HepG2 (cell line): Measurements from ENCODE around the gene RAMP1. TPM values are rescaled to one million over a fixed set of nuclear protein-coding genes. Genes with fewer than 3 reads are reported as not detected.

ENCODE experiments used
- ATAC-seq: fragments of 200-7000 bp; cut with Tn5 transposase; 3 replicates; pipeline ENCODE4 v1.9.1; 2020; ENCODE audit warnings: mild to moderate bottlenecking, moderate library complexity
- BruUV-seq: library from RNA; stranded (reverse); fragments of 400-500 nt; replicated peaks from 2 replicates; lab custom pipeline; 2021; lab: Mats Ljungman, UMichigan
- CTCF ChIA-PET: fragments of 300-600 bp; formaldehyde crosslinking; extraction: SDS; loops from one replicate; lab custom pipeline; 2021; ENCODE audit warnings: low total read pairs, inconsistent platforms, low intra/inter-chr PET ratio; lab: Yijun Ruan, JAX
- POLR2A ChIA-PET: fragments of 350-600 bp; sonication (Branson Sonifier 250); formaldehyde crosslinking; loops from one replicate; lab custom pipeline; 2020; ENCODE audit warnings: antibody characterized with exemption, inconsistent platforms; lab: Yijun Ruan, JAX
- DNase-seq: peaks from one replicate; pipeline ENCODE4 v3.0.0-alpha.2; 2015; ENCODE audit warnings: low spot score
- FAIRE-seq: peaks from 3 replicates; lab custom pipeline; 2011; peaks lifted over from hg19 to GRCh38; lab: Jason Lieb, UNC
- H2AFZ ChIP-seq: one replicate; pipeline ENCODE4 v1.6.1; 2011; ENCODE audit warnings: low read length, inconsistent platforms
- H3K27ac ChIP-seq: fragments of 300-600 bp; 3 replicates; pipeline ENCODE4 v1.8.0; 2011; ENCODE audit warnings: mixed run types, mild to moderate bottlenecking, mixed read lengths, low read length, inconsistent platforms; ENCODE audit not compliant: insufficient read depth; ENCODE audit errors: extremely low read length
- H3K27me3 ChIP-seq, 2 experiments: fragments of 200-600 bp in 1 of 2; 2 replicates in 1 of 2; 3 replicates in 1 of 2; pipeline versions ENCODE4 v1.6.0 to v1.8.0; 2011; ENCODE audit warnings: low read length in 2 of 2, mild to moderate bottlenecking in 2 of 2, moderate library complexity in 2 of 2, inconsistent platforms in 1 of 2; ENCODE audit not compliant: insufficient read depth in 2 of 2, control insufficient read depth in 1 of 2
- H3K36me3 ChIP-seq, 2 experiments: fragments of 200-600 bp in 1 of 2; replicated peaks in 1 of 2; 2 replicates in 1 of 2; 3 replicates in 1 of 2; pipeline versions ENCODE4 v1.5.1 to v1.8.0; 2011; ENCODE audit warnings: low read length in 2 of 2, inconsistent platforms in 1 of 2; ENCODE audit not compliant: insufficient read depth in 2 of 2, control insufficient read depth in 1 of 2
- H3K4me1 ChIP-seq: 2 replicates; pipeline ENCODE4 v1.5.1; 2012; ENCODE audit warnings: low read length, inconsistent platforms; ENCODE audit not compliant: insufficient read depth
- H3K4me2 ChIP-seq: 2 replicates; pipeline ENCODE4 v1.6.0; 2011; ENCODE audit warnings: low read depth, low read length, inconsistent platforms
- H3K4me3 ChIP-seq, 3 experiments: fragments of 200-600 bp in 1 of 3; sonication (generic), shearing (Covaris generic) in 1 of 3; replicated peaks in 1 of 3; 2 replicates each; pipeline ENCODE4 v1.5.1; 2011 to 2016; ENCODE audit warnings: low read length in 3 of 3, inconsistent platforms in 2 of 3, low read depth in 2 of 3, mild to moderate bottlenecking in 2 of 3, control low read depth in 1 of 3, mixed read lengths in 1 of 3; ENCODE audit not compliant: insufficient read depth in 1 of 3
- H3K79me2 ChIP-seq: one replicate; pipeline ENCODE4 v1.6.1; 2011; ENCODE audit warnings: low read length, inconsistent platforms; ENCODE audit not compliant: insufficient read depth
- H3K9ac ChIP-seq: 2 replicates; pipeline ENCODE4 v1.6.0; 2011; ENCODE audit warnings: mild to moderate bottlenecking, low read depth, low read length, inconsistent platforms; ENCODE audit not compliant: insufficient read depth
- H3K9me3 ChIP-seq: 2 replicates; pipeline ENCODE4 v1.5.1; 2012; ENCODE audit warnings: mild to moderate bottlenecking, low read length
- H4K20me1 ChIP-seq: 2 replicates; pipeline ENCODE4 v1.6.0; 2011; ENCODE audit warnings: inconsistent platforms, mild to moderate bottlenecking, low read length, moderate library complexity; ENCODE audit not compliant: insufficient read depth
- ATF4 ChIP-seq, 2 experiments: fragments of 450-650 bp in 1 of 2; sonication (generic) in 1 of 2; formaldehyde crosslinking; IDR thresholded peaks; 2 replicates each; pipeline versions ENCODE4 v1.5.0 to v1.8.0; 2020 to 2022; ENCODE audit warnings: mild to moderate bottlenecking in 1 of 2, missing genetic modification reagents in 1 of 2
- FOXA1 ChIP-seq, 2 experiments: fragments of 450-650 bp in 1 of 2; sonication (generic) in 1 of 2; formaldehyde crosslinking in 1 of 2; IDR thresholded peaks; 2 replicates each; pipeline versions ENCODE4 v1.4.0 to v1.6.1; 2016 to 2020; ENCODE audit warnings: missing genetic modification reagents in 1 of 2
- TCF7L2 ChIP-seq: IDR thresholded peaks from 2 replicates; pipeline ENCODE4 v1.6.1; 2011; ENCODE audit warnings: mild to moderate bottlenecking, low read depth, low read length, moderate library complexity
- ZBTB10 ChIP-seq: sonication (generic); formaldehyde crosslinking; IDR thresholded peaks from 2 replicates; pipeline ENCODE4 v1.4.0; 2020; ENCODE audit warnings: missing genetic modification reagents, borderline replicate concordance
- ZBTB14 ChIP-seq: sonication (generic); formaldehyde crosslinking; IDR thresholded peaks from 2 replicates; pipeline ENCODE4 v1.4.0; 2020; ENCODE audit warnings: missing genetic modification reagents
- ZFAT ChIP-seq: sonication (generic); formaldehyde crosslinking; conservative IDR thresholded peaks from 2 replicates; pipeline ENCODE4 v1.8.1; 2023; ENCODE audit warnings: missing genetic modification reagents, inconsistent platforms
- ZGPAT ChIP-seq: IDR thresholded peaks from 2 replicates; pipeline ENCODE4 v1.6.1; 2016; ENCODE audit warnings: mild to moderate bottlenecking
- ZSCAN22 ChIP-seq: sonication (generic); formaldehyde crosslinking; IDR thresholded peaks from 2 replicates; pipeline ENCODE4 v1.4.0; 2020; ENCODE audit warnings: mild to moderate bottlenecking, missing genetic modification reagents
- ZSCAN31 ChIP-seq: sonication (generic); formaldehyde crosslinking; IDR thresholded peaks from 2 replicates; pipeline ENCODE4 v1.5.0; 2020; ENCODE audit warnings: low read depth, mild to moderate bottlenecking, missing genetic modification reagents
- WGBS: methylation state at CpG from one replicate; pipeline ENCODE4 v1.1.6; 2017; ENCODE audit warnings: low lambda C conversion rate; 5-methylcytosine and 5-hydroxymethylcytosine counted together
- in situ Hi-C: cut with HindIII; loops from 2 replicates; pipeline ENCODE4 v1.10.0; 2017; ENCODE audit warnings: low pct_unique_long_range_greater_than_20kb; ENCODE audit not compliant: extremely low pct_ligation_motif_present
- intact Hi-C: fragments of 100-400 bp; cut with micrococcal nuclease; formaldehyde crosslinking; loops from one replicate; pipeline ENCODE4 v1.10.0; 2022; ENCODE audit not compliant: unreplicated experiment
- polyA plus RNA-seq, 8 experiments: library from polyadenylated mRNA; depleted of rRNA in 3 of 8; stranded (reverse) in 7 of 8; unstranded in 1 of 8; fragments of >200 nt; fragmentation: Illumina TruSeq in 4 of 8; extraction: Trizol in 4 of 8; gene quantifications; 2 replicates each; pipeline versions ENCODE4 v1.2.1 to v1.2.3, GENCODE V29; 2011 to 2016; ENCODE audit warnings: low read depth in 4 of 8, missing spikeins in 1 of 8, mixed read lengths in 1 of 8; ENCODE audit not compliant: insufficient read depth in 1 of 8
- total RNA-seq, 5 experiments: library from RNA; depleted of rRNA; stranded (reverse); fragments of >200 nt; fragmentation: Illumina TruSeq; extraction: Trizol; gene quantifications; 2 replicates each; pipeline ENCODE4 v1.2.3, GENCODE V29; 2016; ENCODE audit warnings: low read depth in 1 of 5

Gene RAMP1
- total and polyA plus RNA-seq, 2 of the 13 experiments (the other 11 are each of a cell fraction or from before 2014, with no cell fraction given): 0.29 to 0.61 TPM

GRCh38 chr2:237927986-237928385 is 68.6 kb downstream of the RAMP1 start:
- 28% methylated on average over 4 of the region's 4 CpGs for whole genome bisulfite sequencing
- POLR2A ChIA-PET: no interaction called here

GRCh38 chr2:237929979-237930378 is 70.6 kb downstream of the RAMP1 start:
- in situ Hi-C loops (no loop called here), intact Hi-C loops (loop anchor here (10.0 kb wide), 1 partner anchor 1965 kb away; no protein-coding TSS in a partner anchor)
- ChIA-PET POLR2A (no interaction called here), CTCF (no interaction called here)
- Histone ChIP-seq H3K4me3 (no peak overlapping the region), H3K4me2 (no peak overlapping the region), H2AFZ (no peak overlapping the region), H3K4me1 (no peaks in the 10 kb centered on the region), H3K9ac (no peak overlapping the region), H3K79me2 (no peaks in the 10 kb centered on the region), H3K36me3 (no peaks in the 10 kb centered on the region), H3K27me3 (peaks cover 3 to 21% of the 10 kb centered on the region in 2 experiments; a peak in 4 of 5 replicates), H4K20me1 (no peaks in the 10 kb centered on the region), H3K27ac (no peak overlapping the region), H3K9me3 (no peaks in the 10 kb centered on the region)
- ATAC-seq (no peak), FAIRE-seq (no peak), DNase-seq (no peak)
- no TSS peak for BruUV-seq
- WGBS: 15% methylated on average over 9 of the region's 9 CpGs
- TF ChIP-seq ZSCAN31 (CRISPR knock-in tag): no peak
- TF ChIP-seq ZGPAT (CRISPR knock-in tag): no peak
- no peak for TF ChIP-seq FOXA1 (IDR thresholded peaks at IDR 0.05)
- TF ChIP-seq FOXA1 (CRISPR knock-in tag; IDR thresholded peaks at IDR 0.05): no peak
- no peak for TF ChIP-seq ATF4 (CRISPR knock-in tag; IDR thresholded peaks at IDR 0.05)
- TF ChIP-seq ZBTB10 (CRISPR knock-in tag): no peak
- TF ChIP-seq ZFAT (CRISPR knock-in tag): no peak
- no peak for TF ChIP-seq TCF7L2
- no peak for TF ChIP-seq ZBTB14 (CRISPR knock-in tag)

More at GRCh38 chr2:237927986-237928385, 68.6 kb downstream of the RAMP1 start:
- no peaks in the 10 kb centered on the region for H4K20me1 ChIP-seq
- no peaks in the 10 kb centered on the region for H3K36me3 ChIP-seq
- DNase-seq: no peak
- no peaks in the 10 kb centered on the region for H3K9me3 ChIP-seq
- no peak overlapping the region for H3K4me2 ChIP-seq
- no peak overlapping the region for H3K9ac ChIP-seq
- FAIRE-seq: no peak
- CTCF ChIA-PET: no interaction called here
- H3K27ac ChIP-seq: no peak overlapping the region
- no peak overlapping the region for H3K4me3 ChIP-seq
- H3K4me1 ChIP-seq: peaks cover 5% of the 10 kb centered on the region
- BruUV-seq: no TSS peak
- peaks cover 3 to 22% of the 10 kb centered on the region in 2 experiments; a peak in 4 of 5 replicates for H3K27me3 ChIP-seq
- no peak for ATAC-seq
- no peak for TF ChIP-seq ZSCAN22 (CRISPR knock-in tag)
- no peaks in the 10 kb centered on the region for H3K79me2 ChIP-seq
- intact Hi-C loops: no loop called here
- in situ Hi-C loops: no loop called here
- H2AFZ ChIP-seq: no peak overlapping the region
